Endothelial cell of umbilical vein (primary cell): ENCODE results near the gene CREBL2.

Experiments
- CTCF ChIP-seq, 2 donors: IDR thresholded peaks; 1 replicate in 1 of 2; 2 replicates in 1 of 2; pipeline ENCODE4 v1.5.1; 2011; ENCODE audit warnings: low read length in 2 of 2, mild to moderate bottlenecking in 2 of 2, moderate library complexity in 2 of 2, control low read depth in 1 of 2, inconsistent platforms in 1 of 2, low read depth in 1 of 2; ENCODE audit not compliant: insufficient read depth in 1 of 2; ENCODE audit errors: extremely low read depth in 1 of 2
- EZH2 ChIP-seq: IDR thresholded peaks from 2 replicates; pipeline ENCODE4 v1.6.1; 2012; ENCODE audit warnings: borderline replicate concordance, low read depth, mild to moderate bottlenecking, moderate library complexity, low read length, inconsistent platforms; ENCODE audit not compliant: severe bottlenecking
- GATA2 ChIP-seq: IDR thresholded peaks from 2 replicates; pipeline ENCODE4 v1.7.0; 2011; ENCODE audit warnings: low read depth, mild to moderate bottlenecking, moderate library complexity, mixed read lengths, low read length; ENCODE audit not compliant: insufficient read length, insufficient read depth
- MAX ChIP-seq: IDR thresholded peaks from 2 replicates; pipeline ENCODE4 v1.6.1; 2011; ENCODE audit not compliant: insufficient read depth, insufficient read length
- MYC ChIP-seq: IDR thresholded peaks from one replicate; pipeline ENCODE4 v1.6.1; 2011; ENCODE audit warnings: mild to moderate bottlenecking, low read depth, low read length
- POLR2A ChIP-seq: IDR thresholded peaks from 2 replicates; pipeline ENCODE4 v1.6.1; 2012; ENCODE audit warnings: low read depth, mild to moderate bottlenecking, control low read depth, low read length
- POLR2AphosphoS5 ChIP-seq: IDR thresholded peaks from 2 replicates; pipeline ENCODE4 v1.6.1; 2012; ENCODE audit warnings: low read depth, mild to moderate bottlenecking, control low read depth, low read length, moderate library complexity; ENCODE audit not compliant: insufficient read depth

- TF ChIP-seq CTCF (IDR thresholded peaks at IDR 0.05; ENCODE audit: extremely low read depth in 1 of 2, insufficient read depth in 1 of 2, low read depth in 1 of 2, low read length in 2 of 2) (no peak), POLR2A (no peak), POLR2AphosphoS5 (no peak), MAX (no peak), EZH2 (no peak), MYC (no peak), GATA2 (no peak)
Observed at GRCh38 chr12:12665194-12665593, 53.5 kb downstream of the CREBL2 start.
